Putamen (tissue), 1 donor: Measurements from ENCODE around the gene SCUBE2.

Experiments
- DNase-seq: peaks from one replicate; pipeline ENCODE4 v3.0.0-alpha.2; 2016; ENCODE audit warnings: low spot score

The SCUBE2 gene

GRCh38 chr11:9091044-9091922, at the start of gene SCUBE2:
Gene SCUBE2 (minus strand): TSS chr11:9091599. CDS start chr11:9091528, 71 bp downstream.
- DNase-seq, result no peak

GRCh38 chr11:9141186-9141585, 49.8 kb upstream of the SCUBE2 start:
- no peak for DNase-seq

GRCh38 chr11:9139628-9140357, 48.4 kb upstream of the SCUBE2 start:
- peak; percentile 62 for DNase-seq

- no peak for DNase-seq
Observed at GRCh38 chr11:9138612-9139579, 47.5 kb upstream of the SCUBE2 start.

GRCh38 chr11:9138133-9138453, 46.7 kb upstream of the SCUBE2 start:
- no peak for DNase-seq

- peak; percentile 64 for DNase-seq
Observed at GRCh38 chr11:9137293-9138132, 46.1 kb upstream of the SCUBE2 start.

- no peak for DNase-seq
Observed at GRCh38 chr11:9136741-9137140, 45.3 kb upstream of the SCUBE2 start.

- DNase-seq, result no peak
Observed at GRCh38 chr11:9133956-9134355, 42.6 kb upstream of the SCUBE2 start.

- DNase-seq, result no peak
Observed at GRCh38 chr11:9132203-9132878, 40.9 kb upstream of the SCUBE2 start.

- DNase-seq, result no peak
Observed at GRCh38 chr11:9130297-9130696, 38.9 kb upstream of the SCUBE2 start.

- no peak for DNase-seq
Observed at GRCh38 chr11:9126636-9127035, 35.2 kb upstream of the SCUBE2 start.

- no peak for DNase-seq
Observed at GRCh38 chr11:9125185-9125886, 33.9 kb upstream of the SCUBE2 start.

GRCh38 chr11:9123595-9124304, 32.4 kb upstream of the SCUBE2 start:
- no peak for DNase-seq

- no peak for DNase-seq
Observed at GRCh38 chr11:9121469-9121796, 30.0 kb upstream of the SCUBE2 start.

- no peak for DNase-seq
Observed at GRCh38 chr11:9120664-9121468, 29.5 kb upstream of the SCUBE2 start.

GRCh38 chr11:9118277-9118676, 26.9 kb upstream of the SCUBE2 start:
- no peak for DNase-seq

- no peak for DNase-seq
Observed at GRCh38 chr11:9112075-9112474, 20.7 kb upstream of the SCUBE2 start.

GRCh38 chr11:9109858-9110731, 18.7 kb upstream of the SCUBE2 start:
- DNase-seq, result no peak
